HG02571 (cell line): ENCODE data around the gene KLF16.
A peak's percentile ranks its signal among the peaks of the same experiment; 100 is the strongest.

ENCODE experiments used
- ATAC-seq: cut with Tn5 transposase; IDR thresholded peaks from one replicate; pipeline ENCODE4 v1.9.1; 2021; ENCODE audit warnings: mild to moderate bottlenecking, moderate library complexity; ENCODE audit not compliant: unreplicated experiment

KLF16 gene

GRCh38 chr19:1856698-1857603 is 6.4 kb downstream of the KLF16 start:
- ATAC-seq = no peak

- no peak for ATAC-seq
These were observed 7.1 kb downstream of the KLF16 start for GRCh38 chr19:1856345-1856697.

- no peak for ATAC-seq
These were observed 7.5 kb downstream of the KLF16 start for GRCh38 chr19:1855828-1856255.

- peak; percentile 46 for ATAC-seq
These were observed 8.1 kb downstream of the KLF16 start for GRCh38 chr19:1855040-1855827.

GRCh38 chr19:1854542-1855039 is 8.8 kb downstream of the KLF16 start:
- no peak for ATAC-seq

- ATAC-seq = no peak
These were observed 9.3 kb downstream of the KLF16 start for GRCh38 chr19:1854039-1854541.

GRCh38 chr19:1853295-1854038 is 9.9 kb downstream of the KLF16 start:
- ATAC-seq = no peak

GRCh38 chr19:1852581-1853128 is 10.7 kb downstream of the KLF16 start:
- ATAC-seq = no peak

- no peak for ATAC-seq
These were observed 11.5 kb downstream of the KLF16 start for GRCh38 chr19:1851654-1852580.

- ATAC-seq = no peak
These were observed 12.3 kb downstream of the KLF16 start for GRCh38 chr19:1850809-1851653.

GRCh38 chr19:1849886-1850398 is 13.4 kb downstream of the KLF16 start:
- ATAC-seq = no peak

GRCh38 chr19:1849132-1849474 is 14.3 kb downstream of the KLF16 start:
- ATAC-seq = no peak

- ATAC-seq = peak; percentile 59
These were observed 14.8 kb downstream of the KLF16 start, which contains the start of gene REXO1 for GRCh38 chr19:1848399-1849131. Gene REXO1 (minus strand): TSS chr19:1848483. CDS start chr19:1848358, 125 bp downstream.

- ATAC-seq = peak; percentile 26
These were observed 15.5 kb downstream of the KLF16 start for GRCh38 chr19:1847684-1848398.

GRCh38 chr19:1847348-1847683 is 16.1 kb downstream of the KLF16 start:
- ATAC-seq = no peak

- ATAC-seq = no peak
These were observed 16.7 kb downstream of the KLF16 start for GRCh38 chr19:1846517-1847204.

GRCh38 chr19:1845642-1846041 is 17.7 kb downstream of the KLF16 start:
- no peak for ATAC-seq
